ENCODE data around the gene SPINT2. TPM values are rescaled to one million over a fixed set of nuclear protein-coding genes. Genes with fewer than 3 reads are reported as not detected.
"Not testable (repeated sequence)": the region's sequence is repeated elsewhere in the genome, so short reads cannot be mapped to it uniquely, and the experiment has no call there.

Gene SPINT2
- total RNA-seq, 1 donor from 2014 or later: 202 TPM

GRCh38 chr19:38255383-38256014 lies 8.9 kb upstream of the SPINT2 start:
- intact Hi-C loops (cut with DNase I): no loop called here
- no peaks in the 10 kb centered on the region for H3K36me3 ChIP-seq
- no peak for DNase-seq
- TF ChIP-seq CTCF (IDR thresholded peaks at IDR 0.05): no peak
- no peaks in the 10 kb centered on the region for H3K9me3 ChIP-seq
- H3K27me3 ChIP-seq (ENCODE audit: low read depth): peaks cover 26% of the 10 kb centered on the region
- H3K27ac ChIP-seq: peak overlapping the region; percentile 73
- peak overlapping the region; percentile 58 for H3K4me3 ChIP-seq
- H3K4me1 ChIP-seq: peaks cover 24% of the 10 kb centered on the region
- ATAC-seq: peak in 1 of 2 donors; percentile 4

DNA sequence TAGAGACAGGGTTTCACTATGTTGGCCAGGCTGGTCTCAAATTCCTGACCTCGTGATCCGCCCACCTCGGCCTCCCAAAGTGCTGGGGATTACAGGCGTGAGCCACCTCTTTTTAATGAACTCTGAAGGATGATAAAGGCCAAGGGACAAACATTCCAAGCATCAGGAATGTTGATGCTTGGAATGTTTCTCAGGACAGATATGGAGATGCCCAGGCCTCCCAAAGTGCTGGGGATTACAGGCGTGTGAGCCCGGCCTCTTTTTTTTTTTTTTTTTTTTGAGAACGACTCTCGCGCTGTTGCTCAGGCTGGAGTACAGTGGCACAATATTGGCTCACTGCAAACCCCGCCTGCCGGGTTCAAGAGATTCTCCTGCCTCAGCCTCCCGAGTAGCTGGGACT lies 2.4 kb upstream of the SPINT2 start:
- DNase-seq; H3K4me3 ChIP-seq; H3K9me3 ChIP-seq; H3K36me3 ChIP-seq; H3K27ac ChIP-seq; H3K27me3 ChIP-seq (ENCODE audit: low read depth); ATAC-seq; intact Hi-C loops (cut with DNase I): not testable (repeated sequence)
- peaks cover 24% of the 10 kb centered on the region for H3K4me1 ChIP-seq

GRCh38 chr19:38262585-38263268 lies 1.6 kb upstream of the SPINT2 start:
- Histone ChIP-seq H3K4me3 (no peak overlapping the region), H3K4me1 (peaks cover 29% of the 10 kb centered on the region), H3K36me3 (no peaks in the 10 kb centered on the region), H3K27me3 (ENCODE audit: low read depth) (no peaks in the 10 kb centered on the region), H3K9me3 (no peaks in the 10 kb centered on the region), H3K27ac (no peak overlapping the region)
- no peak for TF ChIP-seq CTCF (IDR thresholded peaks at IDR 0.05)
- DNase-seq (no peak), ATAC-seq (no peak)
- intact Hi-C loops (cut with DNase I): no loop called here

DNA sequence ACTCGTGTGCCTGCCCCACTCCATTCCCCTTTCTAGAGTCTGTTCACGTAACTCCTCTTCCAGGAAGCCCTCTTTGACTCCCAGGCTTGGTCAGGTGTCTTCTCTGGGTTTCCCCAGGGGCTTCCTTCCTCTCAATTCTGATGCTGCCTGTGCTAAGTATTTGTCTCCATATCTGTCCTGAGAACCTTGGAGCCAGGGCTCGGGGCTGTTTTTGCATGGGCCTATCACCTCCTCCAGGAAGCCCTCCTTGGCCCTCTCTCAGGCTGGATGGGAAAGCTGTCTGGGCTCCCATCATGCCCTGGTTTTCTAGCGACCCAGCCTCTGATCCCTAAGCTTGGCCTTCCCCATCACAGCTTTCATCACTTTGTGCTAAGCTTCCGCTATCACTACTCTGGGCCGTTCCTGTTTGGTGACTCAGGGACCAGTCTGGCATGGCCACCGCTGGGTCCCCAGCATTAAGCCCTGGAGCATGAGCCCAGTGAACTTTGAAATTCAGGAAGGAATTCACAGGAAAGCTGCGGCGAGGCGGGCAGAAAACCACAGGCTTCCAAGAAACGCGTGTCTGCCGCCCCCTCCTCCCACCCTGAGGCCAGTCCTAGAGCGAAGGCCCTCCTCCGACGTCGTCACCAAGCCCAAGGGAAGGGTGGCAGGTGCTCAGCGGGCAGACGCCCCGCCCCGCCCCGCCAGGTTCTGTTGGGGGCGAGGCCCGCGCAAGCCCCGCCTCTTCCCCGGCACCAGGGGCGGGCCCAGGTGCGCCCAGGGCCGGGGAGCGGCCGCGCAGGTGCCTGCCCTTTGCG lies 486 bp upstream of the SPINT2 start:
- Histone ChIP-seq H3K27me3 (ENCODE audit: low read depth) (no peaks in the 10 kb centered on the region), H3K9me3 (no peaks in the 10 kb centered on the region), H3K4me1 (peaks cover 33% of the 10 kb centered on the region), H3K36me3 (no peaks in the 10 kb centered on the region), H3K4me3 (peak overlapping the region; percentile 76), H3K27ac (peak overlapping the region; percentile 93)
- ATAC-seq: peak; percentile 95 to 97
- intact Hi-C loops (cut with DNase I): no loop called here
- TF ChIP-seq CTCF (IDR thresholded peaks at IDR 0.05): no peak
- DNase-seq: no peak

DNA sequence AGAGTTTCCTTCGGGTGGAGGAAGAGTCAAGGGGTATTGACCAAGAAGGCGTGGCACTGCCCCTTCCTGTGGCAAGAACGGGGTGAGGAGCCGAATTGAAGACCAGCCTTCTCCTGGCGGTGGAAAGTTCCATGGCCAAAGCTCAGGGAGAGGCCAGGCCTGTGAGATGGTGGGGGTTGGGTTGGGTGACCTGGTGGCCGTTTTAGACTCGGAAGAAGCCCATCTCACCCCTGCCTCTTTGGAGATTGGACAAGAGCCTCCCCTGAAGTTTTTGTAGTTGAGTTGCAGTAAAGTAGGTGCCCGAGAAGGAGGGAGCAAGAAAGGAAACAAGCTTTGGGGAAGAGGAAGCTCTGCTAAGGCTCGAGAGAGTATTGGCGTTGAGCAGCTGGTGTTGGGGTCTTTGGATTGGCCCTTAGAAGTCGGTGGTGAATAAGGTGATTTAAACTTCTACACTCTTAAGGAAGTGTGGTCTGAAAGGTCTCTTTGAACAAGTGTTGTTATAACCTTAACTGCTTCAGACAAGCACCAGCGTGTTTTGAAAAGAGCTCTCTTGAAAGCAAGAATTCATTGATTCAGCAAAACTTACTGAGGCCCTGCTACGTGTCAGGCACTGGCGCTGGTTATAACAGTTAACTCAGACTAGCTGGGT lies 964 bp downstream of the SPINT2 start:
- peak; percentile 44 to 54 for ATAC-seq
- no peaks in the 10 kb centered on the region for H3K9me3 ChIP-seq
- peak; percentile 73 for DNase-seq
- intact Hi-C loops (cut with DNase I): no loop called here
- no peaks in the 10 kb centered on the region for H3K36me3 ChIP-seq
- H3K27ac ChIP-seq: peak overlapping the region; percentile 93
- peak overlapping the region; percentile 76 for H3K4me3 ChIP-seq
- H3K27me3 ChIP-seq (ENCODE audit: low read depth): no peaks in the 10 kb centered on the region
- no peak for TF ChIP-seq CTCF (IDR thresholded peaks at IDR 0.05)
- H3K4me1 ChIP-seq: peaks cover 40% of the 10 kb centered on the region

Measured in lower lobe of right lung (tissue), 2 donors.